HuH-7.5 (cell line): Measurements from ENCODE around the gene CGREF1.
"Not testable (repeated sequence)": the region's sequence is repeated elsewhere in the genome, so short reads cannot be mapped to it uniquely, and the experiment has no call there.

Experiments
- DNase-seq: peaks from one replicate; pipeline ENCODE4 v3.0.0; 2011; ENCODE audit warnings: low spot score

Gene CGREF1

GRCh38 chr2:27137322-27137935 is 18.5 kb upstream of the CGREF1 start:
- DNase-seq = no peak

DNA sequence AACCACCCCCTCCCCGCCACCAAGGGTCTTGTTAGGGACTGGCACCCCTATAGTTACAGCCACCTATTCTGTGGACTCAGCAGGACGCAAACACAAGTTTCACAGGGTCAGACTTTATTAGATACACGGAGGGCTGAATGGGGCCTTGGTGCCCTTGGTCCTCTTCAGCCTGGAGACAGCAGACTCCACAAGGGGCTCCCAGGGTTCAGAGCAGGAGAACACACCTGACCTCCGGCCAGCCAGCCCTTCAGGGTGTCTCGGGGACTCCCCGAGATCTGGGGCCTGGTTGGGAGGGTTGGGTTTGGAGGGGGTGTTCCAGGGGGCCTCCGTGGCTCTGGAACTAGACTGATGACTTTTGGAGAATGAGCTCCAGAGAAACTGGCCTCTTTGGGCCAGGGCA is 17.8 kb upstream of the CGREF1 start:
- DNase-seq = no peak

GRCh38 chr2:27135478-27135955 is 16.6 kb upstream of the CGREF1 start:
- no peak for DNase-seq

GRCh38 chr2:27134781-27135477 is 16.0 kb upstream of the CGREF1 start:
- DNase-seq = no peak

DNA sequence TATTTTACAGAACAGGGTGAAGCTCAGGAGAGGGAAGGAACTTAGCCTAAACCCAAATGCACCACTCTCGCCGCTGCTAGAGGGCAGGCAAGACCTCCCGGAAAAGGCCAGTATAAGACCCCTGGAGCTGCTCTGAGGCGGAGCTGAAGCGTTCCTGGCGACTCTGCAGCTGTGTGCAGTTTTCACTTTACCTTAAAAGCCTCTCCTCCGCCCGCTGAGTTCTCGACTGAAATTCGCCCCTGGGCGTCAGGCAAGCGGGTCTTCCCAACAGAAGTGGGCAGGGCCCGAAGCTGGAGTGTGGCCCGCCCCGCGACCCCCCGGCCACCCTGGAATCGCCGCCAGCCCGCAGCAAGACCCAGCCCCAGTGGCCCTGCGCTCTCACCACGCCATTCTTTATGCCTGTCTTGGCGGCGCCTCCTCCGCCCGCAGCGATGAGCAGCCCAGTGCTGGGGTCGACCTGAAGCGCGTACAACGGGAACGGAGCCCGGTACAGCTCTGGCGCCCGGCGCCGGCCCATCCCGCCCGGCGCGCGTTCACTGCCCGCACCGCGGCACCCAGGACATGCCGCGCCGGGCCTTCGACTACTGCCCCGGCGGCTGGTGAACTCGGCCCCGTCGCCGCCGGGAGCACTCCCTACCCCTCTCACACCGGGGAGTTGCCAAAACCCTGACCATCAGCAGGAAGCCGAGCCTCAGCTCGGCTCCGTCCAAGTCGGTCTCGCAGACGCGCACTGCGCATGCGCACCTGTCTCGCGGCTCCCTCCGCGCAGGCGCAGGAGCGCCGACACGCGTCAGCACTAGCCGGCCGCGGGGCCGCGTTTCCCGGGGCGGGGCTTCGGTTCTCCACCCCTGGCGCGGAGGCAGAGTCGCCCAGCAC is 15.2 kb upstream of the CGREF1 start, which contains the start of gene PREB:
Gene PREB (minus strand): TSS at position 732 of the 876 bp plus-strand sequence. CDS start 215 bp downstream, at position 517.
- DNase-seq = peak; percentile 91

DNA sequence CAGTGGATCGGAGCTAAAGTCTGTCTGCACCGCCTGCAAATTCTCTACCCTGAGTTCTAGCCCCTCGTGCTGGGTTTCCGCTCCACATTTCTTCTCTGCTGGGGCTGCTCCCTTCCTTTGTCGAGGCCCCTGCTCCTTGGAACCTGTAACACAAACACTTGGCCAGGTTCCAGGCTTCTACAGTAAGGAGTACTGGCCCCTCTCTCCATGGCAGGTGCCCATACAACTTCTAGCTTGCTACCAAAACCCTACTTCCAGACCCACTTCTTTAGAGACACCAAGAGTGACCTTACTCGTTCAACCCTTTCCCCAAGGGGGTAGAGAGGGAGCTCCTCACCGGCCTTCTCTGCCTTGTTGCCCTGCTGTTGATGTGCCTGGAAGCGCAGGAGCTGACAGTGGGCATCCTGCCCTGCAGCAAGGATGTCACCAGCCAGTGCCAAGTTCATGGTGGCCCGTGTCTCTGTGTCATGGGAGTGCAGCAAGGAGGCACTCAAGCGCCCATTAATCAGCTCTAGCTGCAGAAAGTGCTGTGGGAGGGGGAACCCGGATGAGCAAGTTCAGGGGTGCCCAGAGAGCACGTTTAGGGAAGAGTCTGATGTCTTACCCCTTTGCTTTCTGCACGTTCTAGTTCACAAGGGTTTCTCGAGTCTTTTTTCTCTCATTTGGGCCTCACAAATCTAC is 14.4 kb upstream of the CGREF1 start:
- DNase-seq = no peak

DNA sequence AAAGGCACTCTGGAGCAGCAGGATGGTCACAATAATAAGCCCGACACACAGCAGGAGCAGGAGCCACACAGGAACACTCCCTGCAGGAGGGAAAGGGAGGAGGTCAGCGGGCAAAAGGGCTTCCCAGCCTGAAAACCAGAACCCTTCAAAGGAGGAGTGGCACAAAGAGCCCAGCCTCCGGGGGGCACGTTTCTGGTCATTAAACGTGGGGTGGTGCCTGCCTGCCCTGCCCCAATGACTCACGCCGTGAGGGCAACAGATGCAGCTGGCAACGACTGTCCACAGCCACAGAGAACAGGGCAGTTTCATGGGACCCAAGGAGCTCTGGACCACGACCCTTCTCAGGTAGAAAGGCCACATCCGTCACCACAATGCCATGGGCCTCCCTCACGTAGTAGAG is 12.5 kb upstream of the CGREF1 start:
- DNase-seq = no peak

GRCh38 chr2:27130396-27130795 is 11.5 kb upstream of the CGREF1 start:
- DNase-seq = no peak

DNA sequence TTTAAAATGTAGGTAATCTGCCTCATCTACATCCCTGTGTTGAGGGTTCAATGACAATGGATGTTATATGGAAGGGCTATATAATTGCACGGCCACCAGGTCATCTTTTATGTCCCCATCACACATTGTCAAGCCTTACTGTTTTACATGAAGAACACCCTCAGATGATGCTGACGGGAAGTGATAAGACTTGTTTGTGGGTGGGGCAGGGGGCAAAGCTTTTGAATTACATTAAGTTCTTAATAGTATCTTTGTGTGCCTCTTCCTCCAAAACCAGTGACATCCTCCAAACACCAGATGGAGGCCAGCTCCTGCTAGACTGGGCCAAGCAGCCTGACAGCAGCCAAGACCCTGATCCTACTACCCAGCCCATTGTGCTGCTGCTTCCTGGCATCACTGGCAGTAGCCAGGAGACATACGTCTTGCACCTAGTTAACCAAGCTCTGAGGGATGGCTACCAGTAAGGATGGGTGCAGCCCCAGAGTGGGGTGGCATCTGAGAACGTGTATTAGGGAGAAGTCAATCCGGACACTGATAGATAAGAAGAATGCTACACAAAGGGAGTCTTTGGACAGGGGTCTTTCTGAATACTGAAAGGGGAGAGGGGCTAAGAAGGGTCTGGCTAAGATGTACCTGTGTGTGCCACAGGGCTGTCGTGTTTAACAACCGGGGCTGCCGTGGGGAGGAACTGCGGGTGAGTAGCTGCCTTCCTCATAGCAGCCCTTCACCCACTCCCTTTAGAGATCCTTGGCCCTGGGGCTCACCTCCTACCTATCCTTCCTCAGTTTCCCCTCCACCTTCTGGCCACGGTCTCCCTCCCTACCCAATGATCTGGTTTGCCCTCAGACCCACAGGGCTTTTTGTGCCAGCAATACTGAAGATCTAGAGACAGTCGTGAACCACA is 10.0 kb upstream of the CGREF1 start:
- no peak for DNase-seq

GRCh38 chr2:27127883-27128667 is 9.1 kb upstream of the CGREF1 start:
- DNase-seq = no peak

DNA sequence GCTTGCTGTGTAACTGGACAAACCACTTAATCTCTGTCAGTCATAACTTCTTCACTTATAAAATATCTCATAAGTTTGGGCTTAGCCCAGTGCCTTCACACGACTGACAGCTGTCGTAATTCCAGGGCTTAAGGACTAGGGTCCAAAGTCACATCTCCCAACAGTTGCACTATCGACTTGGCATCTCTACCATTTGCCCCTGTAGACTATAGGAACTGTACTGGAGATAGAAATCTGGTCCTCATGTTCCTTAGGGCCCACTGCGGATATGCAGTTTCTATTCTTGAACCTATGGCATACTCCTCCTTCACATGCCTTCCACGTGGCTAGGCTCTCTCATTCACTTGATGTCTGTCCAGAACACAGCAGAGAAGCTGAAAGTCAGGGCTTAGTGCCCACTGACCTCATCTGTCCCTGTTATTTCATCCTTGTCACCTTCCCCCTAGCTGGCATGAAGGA is 7.4 kb upstream of the CGREF1 start:
- no peak for DNase-seq

DNA sequence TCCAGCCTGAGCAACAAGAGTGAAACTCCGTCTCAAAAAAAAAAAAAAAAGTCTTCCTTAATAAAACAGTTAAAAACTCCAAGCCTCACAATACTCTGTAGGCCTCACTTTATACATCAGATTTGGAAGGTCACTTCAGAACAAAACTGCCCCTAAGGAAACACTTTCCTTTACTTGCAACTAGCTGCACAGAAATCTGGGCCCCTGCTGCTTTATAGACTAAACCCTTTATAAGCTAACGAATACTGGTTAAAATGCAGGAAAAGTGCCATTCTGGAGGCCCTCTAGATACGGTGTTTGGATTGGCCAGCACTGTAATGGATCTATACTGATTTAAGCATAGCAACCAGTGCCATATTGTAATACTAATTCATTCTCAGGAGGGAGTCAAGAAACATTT is 6.2 kb upstream of the CGREF1 start:
- no peak for DNase-seq

DNA sequence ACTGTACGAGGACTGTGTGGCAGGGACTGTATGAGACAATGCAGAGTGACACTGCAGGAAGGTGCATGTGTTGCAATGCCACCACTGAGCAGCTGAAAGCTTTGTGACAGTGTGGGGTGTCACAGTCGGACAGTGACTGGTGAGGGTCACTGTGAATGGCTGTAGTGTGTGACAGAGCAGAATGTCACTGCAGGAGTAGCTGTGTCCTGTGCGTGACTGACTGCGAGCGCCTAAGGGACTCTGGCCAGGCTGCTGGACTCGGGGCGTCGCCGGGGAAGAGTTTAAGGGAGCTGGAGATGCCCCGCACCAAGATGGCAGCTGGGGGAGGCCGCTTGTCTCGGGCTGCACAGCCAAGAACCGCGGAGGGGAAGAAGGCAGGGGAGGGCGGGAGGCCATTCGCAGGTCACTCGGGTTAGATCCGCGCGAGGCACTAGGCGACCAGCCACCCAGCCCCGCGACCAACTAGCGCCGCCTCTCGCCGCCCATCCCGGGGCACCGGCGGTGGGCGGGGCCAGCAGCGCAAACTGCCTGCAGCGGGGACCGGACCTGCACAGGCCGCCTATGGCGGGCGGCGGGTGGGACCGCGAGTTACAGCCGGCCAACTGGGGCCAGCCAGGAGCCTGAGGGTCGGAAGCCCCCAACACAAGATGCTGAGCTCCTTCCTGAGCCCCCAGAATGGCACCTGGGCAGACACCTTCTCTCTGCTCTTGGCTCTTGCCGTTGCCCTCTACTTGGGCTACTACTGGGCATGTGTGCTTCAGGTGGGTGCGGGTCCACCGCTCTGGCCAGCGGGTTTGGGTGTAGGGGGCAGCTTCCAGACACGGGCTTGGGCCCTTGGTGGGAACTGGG is 4.6 kb upstream of the CGREF1 start, which contains the start of gene ABHD1:
Gene ABHD1 (plus strand): TSS at position 514 of the 849 bp plus-strand sequence. CDS start 134 bp downstream, at position 648.
- DNase-seq = peak; percentile 77

GRCh38 chr2:27122791-27123190 is 3.9 kb upstream of the CGREF1 start:
- no peak for DNase-seq

- no peak for DNase-seq
Measured at GRCh38 chr2:27121906-27122305, 3.0 kb upstream of the CGREF1 start.

DNA sequence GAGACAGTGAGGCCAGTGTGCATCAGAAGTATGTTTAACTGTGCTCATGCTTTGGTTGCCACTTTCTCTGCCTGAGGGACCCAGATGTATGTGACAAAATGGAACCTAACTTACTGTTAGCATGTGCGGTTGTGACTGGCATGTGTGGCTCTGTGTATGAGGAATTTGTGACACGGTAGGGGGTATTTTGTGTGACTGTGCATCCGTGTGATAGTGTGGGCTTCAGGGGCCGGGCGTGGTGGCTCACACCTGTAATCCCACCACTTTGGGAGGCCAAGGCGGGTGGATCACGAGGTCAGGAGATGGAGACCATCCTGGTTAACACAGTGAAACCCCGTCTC is 372 bp upstream of the CGREF1 start:
- DNase-seq = not testable (repeated sequence)

DNA sequence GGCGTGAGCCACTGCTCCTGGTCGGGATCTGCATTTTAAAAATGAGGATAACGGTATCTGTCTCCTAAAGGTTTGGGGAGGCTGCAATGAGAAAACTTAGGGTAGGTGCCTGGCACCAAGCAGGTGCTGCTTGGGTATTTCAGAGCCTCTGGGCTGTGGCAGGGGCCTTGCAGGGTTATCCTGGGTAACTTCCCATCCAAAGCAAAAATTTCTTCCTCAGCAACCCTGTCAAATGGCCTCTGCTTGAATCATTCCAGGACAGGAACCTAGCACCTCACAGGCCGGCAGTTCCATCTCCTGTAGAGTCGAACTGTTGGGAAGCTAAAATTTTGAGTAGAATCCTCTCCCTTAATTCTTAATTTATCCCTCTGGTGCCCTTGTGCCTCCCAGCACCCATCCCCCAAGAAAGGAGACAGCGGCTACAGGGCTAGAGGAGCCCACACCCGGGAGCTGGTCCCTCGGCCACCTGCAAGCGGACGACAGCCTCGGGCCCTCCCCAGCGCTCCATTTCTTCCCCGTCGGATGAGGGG is 868 bp downstream of the CGREF1 start:
- no peak for DNase-seq

- no peak for DNase-seq
Measured at GRCh38 chr2:27115519-27115918, 3.4 kb downstream of the CGREF1 start.
